A673 (cell line): ENCODE measurements around the gene TACR2. TPM values are rescaled to one million over a fixed set of nuclear protein-coding genes. Genes with fewer than 3 reads are reported as not detected.
"Not testable (repeated sequence)": the region's sequence is repeated elsewhere in the genome, so short reads cannot be mapped to it uniquely, and the experiment has no call there.

ENCODE experiments used
- BruUV-seq: library from RNA; stranded (reverse); fragments of 400-500 nt; replicated peaks from 2 replicates; lab custom pipeline; 2021; lab: Mats Ljungman, UMichigan
- CTCF ChIA-PET: fragments of 300-600 bp; sonication (Branson Sonifier 250); formaldehyde crosslinking; loops from one replicate; lab custom pipeline; 2022; ENCODE audit warnings: antibody characterized with exemption; lab: Charles Lee
- POLR2A ChIA-PET: fragments of 300-600 bp; sonication (Branson Sonifier 250); formaldehyde crosslinking; loops from one replicate; lab custom pipeline; 2022; ENCODE audit warnings: antibody characterized with exemption; ENCODE audit not compliant: low non-redundant PET; lab: Charles Lee
- DNase-seq: peaks from one replicate; pipeline ENCODE4 v3.0.0-alpha.2; 2015; ENCODE audit warnings: low spot score
- H3K27ac ChIP-seq: fragments of 200-600 bp; sonication (generic); 2 replicates; pipeline ENCODE4 v1.5.1; 2016; ENCODE audit warnings: mixed run types, low read depth, mild to moderate bottlenecking, mixed read lengths, antibody characterized with exemption, low read length; ENCODE audit not compliant: poor library complexity, severe bottlenecking
- H3K27me3 ChIP-seq: fragments of 200-600 bp; sonication (generic); replicated peaks from 2 replicates; pipeline ENCODE4 v1.6.1; 2017; ENCODE audit warnings: mixed run types, low read depth, mild to moderate bottlenecking, mixed read lengths, antibody characterized with exemption, low read length; ENCODE audit not compliant: insufficient read depth, poor library complexity
- H3K36me3 ChIP-seq: fragments of 200-600 bp; sonication (generic); 2 replicates; pipeline ENCODE4 v1.6.1; 2016; ENCODE audit warnings: mixed run types, mild to moderate bottlenecking, mixed read lengths, antibody characterized with exemption, low read length; ENCODE audit not compliant: insufficient read depth, poor library complexity, severe bottlenecking
- H3K4me1 ChIP-seq: fragments of 200-600 bp; sonication (generic); 2 replicates; pipeline ENCODE4 v1.6.1; 2017; ENCODE audit warnings: mixed run types, mild to moderate bottlenecking, mixed read lengths, antibody characterized with exemption, low read length; ENCODE audit not compliant: insufficient read depth, poor library complexity, severe bottlenecking
- H3K4me3 ChIP-seq: fragments of 200-600 bp; sonication (generic); 2 replicates; pipeline ENCODE4 v1.5.1; 2016; ENCODE audit warnings: low read depth, mixed run types, mild to moderate bottlenecking, mixed read lengths, low read length; ENCODE audit not compliant: poor library complexity, severe bottlenecking
- H3K9me3 ChIP-seq: fragments of 200-600 bp; sonication (generic); 2 replicates; pipeline ENCODE4 v1.6.1; 2016; ENCODE audit warnings: mixed run types, low read depth, mild to moderate bottlenecking, mixed read lengths, antibody characterized with exemption, low read length; ENCODE audit not compliant: poor library complexity, severe bottlenecking
- EZH2 ChIP-seq: fragments of 200-600 bp; sonication (generic); IDR thresholded peaks from 2 replicates; pipeline ENCODE4 v1.6.1; 2017; ENCODE audit warnings: borderline replicate concordance, low read depth, mild to moderate bottlenecking, mixed read lengths, antibody characterized with exemption, low read length; ENCODE audit not compliant: poor library complexity, severe bottlenecking
- intact Hi-C: fragments of 100-400 bp; cut with micrococcal nuclease; formaldehyde crosslinking; loops from one replicate; pipeline ENCODE4 v1.10.0; 2022; ENCODE audit not compliant: unreplicated experiment
- total RNA-seq: library from RNA; stranded (reverse); gene quantifications from 2 replicates; pipeline ENCODE4 v1.2.3, GENCODE V29; 2021
- TF ChIP-seq, protein P1 (sequence below): fragments of 300-800, 200-600 bp; sonication (generic); conservative IDR thresholded peaks from 2 replicates; pipeline ENCODE4 v1.5.1; 2017; ENCODE audit warnings: low read depth, mild to moderate bottlenecking, antibody characterized with exemption, low read length, moderate library complexity, mixed read lengths

Gene TACR2
- total RNA-seq, 1 experiment from 2014 or later, result 0.21 TPM

DNA sequence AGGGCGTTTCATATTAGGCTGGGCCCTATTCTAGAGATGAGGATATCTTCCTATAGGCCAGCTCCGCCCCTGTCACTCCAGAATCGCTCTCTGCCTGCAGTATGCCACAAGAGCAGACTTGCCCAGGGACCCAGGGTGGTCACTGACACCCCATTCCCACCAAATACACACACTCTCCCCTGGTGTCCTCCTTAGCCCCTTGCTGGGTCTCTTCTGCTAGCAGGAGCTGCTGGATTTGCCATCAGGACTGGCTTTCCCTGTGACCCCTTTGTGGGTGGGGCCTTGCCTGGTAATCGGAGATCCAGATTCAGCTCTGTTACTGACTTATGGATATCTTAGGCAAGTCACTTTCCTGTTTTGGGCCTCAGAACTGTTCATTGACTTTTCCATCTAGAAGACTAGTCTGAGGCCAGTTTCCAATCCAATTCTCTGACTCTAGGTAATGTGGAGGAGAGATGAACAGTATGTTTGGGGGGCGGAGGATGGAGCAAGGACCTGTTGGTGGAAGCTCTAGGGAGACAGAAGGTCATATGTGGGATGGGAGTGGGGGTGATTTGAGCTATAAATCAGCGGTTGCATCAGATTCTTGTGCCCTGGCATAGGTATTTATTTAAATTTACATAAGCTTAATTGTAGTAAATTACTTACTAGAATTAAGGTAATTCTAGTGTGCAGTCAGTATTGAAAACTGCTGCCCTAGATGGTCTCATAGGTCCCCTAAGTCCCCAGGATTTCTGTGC is 36.1 kb upstream of the TACR2 start:
- intact Hi-C loops, result no loop called here
- CTCF ChIA-PET, result no interaction called here
- H3K27ac ChIP-seq, result no peak overlapping the region
- DNase-seq, result no peak
- no peak overlapping the region for H3K4me3 ChIP-seq
- H3K36me3 ChIP-seq, result no peaks in the 10 kb centered on the region
- BruUV-seq, result no TSS peak
- no peak for TF ChIP-seq EZH2
- TF ChIP-seq, protein P1, sequence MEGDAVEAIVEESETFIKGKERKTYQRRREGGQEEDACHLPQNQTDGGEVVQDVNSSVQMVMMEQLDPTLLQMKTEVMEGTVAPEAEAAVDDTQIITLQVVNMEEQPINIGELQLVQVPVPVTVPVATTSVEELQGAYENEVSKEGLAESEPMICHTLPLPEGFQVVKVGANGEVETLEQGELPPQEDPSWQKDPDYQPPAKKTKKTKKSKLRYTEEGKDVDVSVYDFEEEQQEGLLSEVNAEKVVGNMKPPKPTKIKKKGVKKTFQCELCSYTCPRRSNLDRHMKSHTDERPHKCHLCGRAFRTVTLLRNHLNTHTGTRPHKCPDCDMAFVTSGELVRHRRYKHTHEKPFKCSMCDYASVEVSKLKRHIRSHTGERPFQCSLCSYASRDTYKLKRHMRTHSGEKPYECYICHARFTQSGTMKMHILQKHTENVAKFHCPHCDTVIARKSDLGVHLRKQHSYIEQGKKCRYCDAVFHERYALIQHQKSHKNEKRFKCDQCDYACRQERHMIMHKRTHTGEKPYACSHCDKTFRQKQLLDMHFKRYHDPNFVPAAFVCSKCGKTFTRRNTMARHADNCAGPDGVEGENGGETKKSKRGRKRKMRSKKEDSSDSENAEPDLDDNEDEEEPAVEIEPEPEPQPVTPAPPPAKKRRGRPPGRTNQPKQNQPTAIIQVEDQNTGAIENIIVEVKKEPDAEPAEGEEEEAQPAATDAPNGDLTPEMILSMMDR, result no peak
- H3K9me3 ChIP-seq, result no peaks in the 10 kb centered on the region
- no peaks in the 10 kb centered on the region for H3K27me3 ChIP-seq
- POLR2A ChIA-PET, result no interaction called here
- H3K4me1 ChIP-seq, result peaks cover 9% of the 10 kb centered on the region

DNA sequence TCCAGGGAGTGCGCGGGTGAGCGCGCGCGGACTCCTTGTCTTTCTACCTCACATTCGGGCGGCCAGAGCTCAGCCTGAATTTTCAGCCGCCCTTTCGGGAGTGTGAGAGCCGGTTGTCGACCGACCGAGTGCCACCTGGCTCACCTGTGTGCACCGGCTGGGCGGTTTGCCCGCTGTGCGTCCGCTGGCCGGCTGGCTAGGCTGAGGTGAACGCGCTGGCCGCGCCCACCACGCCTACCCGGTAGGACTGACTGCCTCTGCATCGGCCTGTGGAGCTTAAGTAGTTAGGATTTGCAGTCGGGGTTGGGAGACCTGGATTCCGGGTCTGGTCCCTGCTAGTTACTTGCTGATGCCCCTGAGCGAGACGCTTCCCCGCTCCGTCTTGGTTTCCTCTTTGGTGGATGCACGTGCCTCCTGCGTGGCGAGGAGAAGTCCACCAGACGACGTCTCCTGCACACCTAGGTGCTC is 35.1 kb upstream of the TACR2 start:
- DNase-seq, result no peak
- ChIA-PET CTCF (no interaction called here), POLR2A (no interaction called here)
- no TSS peak for BruUV-seq
- peaks cover 9% of the 10 kb centered on the region for H3K4me1 ChIP-seq
- H3K4me3 ChIP-seq, result peak overlapping the region; percentile 59
- no peaks in the 10 kb centered on the region for H3K27me3 ChIP-seq
- intact Hi-C loops, result no loop called here
- H3K27ac ChIP-seq, result no peak overlapping the region
- H3K9me3 ChIP-seq, result no peaks in the 10 kb centered on the region
- TF ChIP-seq, protein P1, result no peak
- TF ChIP-seq EZH2, result no peak
- no peaks in the 10 kb centered on the region for H3K36me3 ChIP-seq

DNA sequence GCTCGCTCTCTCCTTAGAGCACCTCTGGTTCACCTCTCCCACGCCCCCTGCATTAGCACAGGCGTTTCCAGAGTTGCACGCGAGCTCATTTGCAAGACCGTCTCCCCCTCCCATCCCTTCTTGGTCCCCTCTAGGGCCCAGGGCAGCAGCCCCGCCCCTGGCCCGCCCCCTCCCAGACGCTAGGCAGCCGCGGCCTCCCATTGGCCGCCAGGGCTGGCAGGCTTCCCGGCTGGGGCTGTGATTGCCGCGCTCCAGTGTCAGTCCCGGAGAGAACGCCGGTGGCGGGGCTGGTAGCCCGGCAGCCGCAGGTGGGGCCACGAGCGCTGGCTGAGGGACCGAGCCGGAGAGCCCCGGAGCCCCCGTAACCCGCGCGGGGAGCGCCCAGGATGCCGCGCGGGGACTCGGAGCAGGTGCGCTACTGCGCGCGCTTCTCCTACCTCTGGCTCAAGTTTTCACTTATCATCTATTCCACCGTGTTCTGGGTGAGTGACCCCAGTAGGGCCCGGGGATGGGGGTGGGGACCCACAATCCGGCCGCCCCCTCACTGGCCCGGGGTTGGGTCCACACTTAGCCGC is 34.6 kb upstream of the TACR2 start, which contains the start of gene TSPAN15:
TSPAN15 (plus strand) TSS at position 257 of the 575 bp plus-strand sequence; CDS start at position 387, 130 bp downstream.
- H3K36me3 ChIP-seq, result no peaks in the 10 kb centered on the region
- TF ChIP-seq EZH2, result no peak
- TF ChIP-seq, protein P1, result no peak
- peak; percentile 91 for DNase-seq
- H3K27ac ChIP-seq, result no peak within 1 kb of the TSS
- H3K27me3 ChIP-seq, result no peaks in the 10 kb centered on the region
- no peaks in the 10 kb centered on the region for H3K9me3 ChIP-seq
- H3K4me3 ChIP-seq, result peak within 1 kb of the TSS; percentile 59
- intact Hi-C loops, result no loop called here
- POLR2A ChIA-PET, result no interaction called here
- CTCF ChIA-PET, result interaction anchor here (0.7 kb wide), 1 partner anchor 43 kb away, joined by 3 read pairs; no protein-coding TSS in a partner anchor
- BruUV-seq, result no TSS peak
- H3K4me1 ChIP-seq, result peaks cover 9% of the 10 kb centered on the region

DNA sequence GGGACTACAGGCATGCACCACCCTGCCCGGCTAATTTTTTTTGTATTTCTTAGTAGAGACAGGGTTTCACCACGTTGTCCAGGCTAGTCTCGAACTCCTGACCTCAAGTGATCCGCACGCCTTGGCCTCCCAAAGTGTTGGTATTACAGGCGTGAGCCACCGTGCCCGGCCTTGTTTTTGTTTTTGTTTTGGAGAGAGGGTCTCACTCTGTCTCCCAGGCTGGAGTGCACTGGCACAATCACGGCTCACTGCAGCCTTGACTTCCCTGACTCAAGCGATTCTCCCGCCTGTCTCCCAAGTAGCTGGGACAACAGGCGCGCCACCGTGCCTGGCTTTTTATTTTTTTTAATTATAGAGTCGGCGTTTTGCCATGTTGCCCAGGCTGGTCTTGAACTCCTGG is 33.7 kb upstream of the TACR2 start:
- H3K27ac ChIP-seq, H3K27me3 ChIP-seq, H3K4me3 ChIP-seq, H3K9me3 ChIP-seq, H3K4me1 ChIP-seq, intact Hi-C loops, DNase-seq, POLR2A ChIA-PET, BruUV-seq, H3K36me3 ChIP-seq: not testable (repeated sequence)
- CTCF ChIA-PET, result interaction anchor here (0.6 to 1.2 kb wide), 3 partner anchors 12 to 167 kb away, joined by 3 to 5 read pairs (median 4); no protein-coding TSS in a partner anchor
